Measurements from ENCODE around the gene KCNQ1OT1. TPM values are rescaled to one million over a fixed set of nuclear protein-coding genes. Genes with fewer than 3 reads are reported as not detected.
A peak's percentile ranks its signal among the peaks of the same experiment; 100 is the strongest.

Gene KCNQ1OT1
- polyA plus RNA-seq, 3 donors, result 1.1 to 2.3 (median 1.4) TPM

- DNase-seq (ENCODE audit: extremely low read depth in 1 of 11, low read depth in 9 of 11, low spot score in 4 of 11), result no peak
These were observed 105.5 kb downstream of the KCNQ1OT1 start for GRCh38 chr11:2594267-2594666.

GRCh38 chr11:2593393-2593950 lies 106.3 kb downstream of the KCNQ1OT1 start:
- DNase-seq (ENCODE audit: extremely low read depth in 1 of 11, low read depth in 9 of 11, low spot score in 4 of 11), result no peak

GRCh38 chr11:2592559-2593392 lies 107.0 kb downstream of the KCNQ1OT1 start:
- no peak for DNase-seq (ENCODE audit: extremely low read depth in 1 of 11, low read depth in 9 of 11, low spot score in 4 of 11)

DNA sequence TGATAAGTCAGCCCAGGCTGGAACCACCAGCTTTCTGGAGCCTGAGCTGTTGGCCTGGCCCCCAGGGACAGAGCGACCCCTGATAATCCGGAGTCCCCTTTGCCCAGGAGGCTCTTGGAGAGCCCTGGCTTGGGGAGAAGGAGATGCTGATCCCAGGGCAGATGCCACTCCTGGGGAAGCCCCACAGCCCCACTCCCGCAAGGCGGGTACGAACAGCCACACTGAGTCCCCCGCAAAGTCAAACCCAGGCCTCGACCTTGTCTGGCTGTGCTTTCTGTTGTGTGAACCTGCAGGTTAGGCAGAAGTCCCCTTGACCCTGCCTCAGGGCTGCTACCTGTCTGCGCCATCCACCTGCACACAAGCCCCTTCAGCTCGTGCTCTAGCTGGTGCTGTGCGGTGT lies 108.0 kb downstream of the KCNQ1OT1 start:
- no peak for DNase-seq (ENCODE audit: extremely low read depth in 1 of 11, low read depth in 9 of 11, low spot score in 4 of 11)

DNA sequence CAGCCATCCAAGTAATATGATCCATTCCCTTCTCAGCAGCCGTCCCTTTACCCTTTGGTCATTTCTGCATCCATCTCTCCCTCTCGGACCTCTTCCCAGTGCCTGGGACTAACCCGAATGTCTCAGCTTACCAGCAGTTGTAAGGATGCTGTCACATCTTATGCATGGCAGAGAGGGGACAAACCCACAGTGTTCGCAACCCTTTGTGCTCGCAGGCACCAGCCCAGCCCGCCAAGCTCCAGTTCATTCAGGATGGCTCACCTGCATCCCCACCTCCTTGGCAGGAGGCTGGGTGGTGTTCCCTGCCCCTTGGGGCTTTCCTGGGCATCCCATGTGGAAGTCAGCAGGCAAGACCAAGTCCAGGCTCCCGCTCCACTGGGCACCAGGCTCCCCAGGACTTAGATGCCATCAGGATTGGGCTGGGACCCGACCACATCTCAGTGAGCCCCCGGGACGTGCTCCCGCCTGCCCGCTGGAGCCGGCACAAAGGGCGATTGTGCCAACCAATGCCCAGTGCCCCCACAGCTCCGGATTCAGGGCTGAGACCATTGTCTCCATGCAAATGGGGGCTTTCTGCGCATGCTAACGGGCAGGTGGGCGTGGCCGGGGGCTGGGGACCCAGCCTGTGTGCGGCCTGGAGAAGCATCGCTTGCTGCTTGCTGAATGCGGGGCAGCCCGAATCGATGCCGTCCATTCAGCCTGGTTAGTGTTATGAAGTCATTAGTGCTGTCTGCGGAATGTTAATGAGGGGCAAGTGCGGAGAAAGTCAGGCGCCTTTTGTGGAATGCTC lies 108.6 kb downstream of the KCNQ1OT1 start:
- no peak for DNase-seq (ENCODE audit: extremely low read depth in 1 of 11, low read depth in 9 of 11, low spot score in 4 of 11)

DNA sequence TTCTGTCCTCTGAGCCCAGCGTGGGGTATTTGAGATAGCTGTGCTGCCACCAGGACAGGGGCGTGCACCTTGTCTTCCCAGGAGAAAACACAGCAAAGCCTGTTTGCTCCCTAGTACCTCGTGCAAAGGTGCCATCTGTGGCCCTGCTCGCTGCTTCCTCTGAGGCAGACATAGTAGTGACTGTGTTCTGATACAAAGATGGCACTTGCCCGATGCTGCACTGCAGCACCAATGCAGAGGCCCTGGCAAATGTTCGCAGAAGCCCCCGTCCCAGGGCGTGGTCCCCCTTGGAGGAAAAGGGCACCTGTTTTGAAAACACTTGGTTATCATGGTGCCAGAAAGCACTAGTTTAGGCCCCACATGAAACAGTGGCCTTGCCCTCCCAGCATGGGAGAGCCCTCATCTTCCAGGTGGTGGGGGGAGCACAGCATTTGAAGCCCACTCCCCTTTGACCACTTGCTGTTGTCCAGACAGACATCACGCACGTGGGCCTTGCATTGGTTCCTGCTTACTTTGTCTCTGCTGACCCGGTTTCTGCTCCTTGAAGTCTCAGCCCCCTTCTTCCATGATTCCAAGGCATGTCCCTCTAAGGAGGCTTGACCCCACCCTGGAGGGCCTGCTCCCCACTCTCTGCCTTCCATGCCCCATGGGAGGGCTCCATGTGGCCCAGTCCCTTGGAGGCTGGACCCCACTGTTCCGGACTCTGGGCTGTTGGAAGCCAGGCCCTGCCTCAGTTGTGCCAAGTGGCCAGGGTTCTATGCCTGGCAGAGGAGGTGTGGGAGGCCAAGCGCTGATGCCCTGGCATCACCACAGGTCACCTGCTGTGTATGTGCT lies 109.4 kb downstream of the KCNQ1OT1 start:
- no peak for DNase-seq (ENCODE audit: extremely low read depth in 1 of 11, low read depth in 9 of 11, low spot score in 4 of 11)

DNA sequence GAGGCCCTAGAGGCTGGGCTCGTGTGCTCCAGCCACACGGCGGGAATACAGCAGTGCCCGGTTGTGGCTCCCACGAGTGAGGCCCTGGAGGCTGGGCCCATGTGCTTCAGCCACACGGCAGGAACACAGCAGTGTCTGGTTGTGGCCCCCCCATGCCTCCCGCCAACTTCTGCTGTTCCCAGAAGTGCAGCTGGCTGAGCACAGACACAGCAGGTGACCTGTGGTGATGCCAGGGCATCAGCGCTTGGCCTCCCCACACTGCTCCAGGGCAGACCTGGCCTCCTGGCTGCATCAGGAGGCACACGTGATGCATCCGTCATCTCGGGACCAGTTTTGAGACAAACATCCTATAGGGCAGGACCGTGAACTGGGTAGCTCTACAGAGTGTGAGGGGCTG lies 110.3 kb downstream of the KCNQ1OT1 start:
- no peak for DNase-seq (ENCODE audit: extremely low read depth in 1 of 11, low read depth in 9 of 11, low spot score in 4 of 11)

GRCh38 chr11:2588809-2589537 lies 110.8 kb downstream of the KCNQ1OT1 start:
- DNase-seq (ENCODE audit: extremely low read depth in 1 of 11, low read depth in 9 of 11, low spot score in 4 of 11), result no peak

DNA sequence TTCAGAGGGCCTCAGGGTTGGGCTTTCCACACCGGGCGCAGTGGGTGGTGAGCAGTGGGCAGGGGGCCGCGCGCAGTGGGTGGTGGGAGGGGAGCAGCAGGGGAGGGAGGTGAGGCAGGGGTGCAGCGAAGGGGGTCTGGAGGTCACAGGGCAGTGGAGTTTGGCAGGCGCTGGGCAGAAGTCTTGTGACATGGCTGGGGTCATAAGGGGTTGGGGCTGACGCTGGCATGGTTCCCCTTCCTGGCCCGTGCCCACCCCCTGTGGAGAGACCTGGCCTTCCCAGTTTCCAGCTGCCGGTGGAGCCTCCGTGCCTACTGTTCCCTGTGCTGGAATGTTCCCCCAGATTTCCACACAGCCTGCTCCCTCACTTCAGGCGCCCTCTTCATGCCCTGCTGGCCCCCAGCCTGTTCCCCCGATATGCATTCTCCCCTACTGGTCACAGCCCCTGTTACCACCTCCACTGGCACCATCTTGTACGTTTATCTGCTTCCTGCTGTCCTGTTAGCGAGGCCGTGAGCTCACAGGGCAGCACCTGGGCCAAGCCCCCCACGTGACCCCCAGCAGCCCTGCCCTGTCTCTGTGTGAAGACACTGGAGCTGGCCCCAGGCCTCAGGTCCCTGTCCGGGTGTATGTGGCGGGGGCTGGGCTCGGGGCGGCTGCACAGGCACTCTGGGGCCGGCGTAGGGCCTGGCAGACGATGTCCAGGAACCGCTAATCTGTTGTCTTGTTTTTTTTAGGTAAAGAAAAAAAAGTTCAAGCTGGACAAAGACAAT lies 111.6 kb downstream of the KCNQ1OT1 start:
- DNase-seq (ENCODE audit: extremely low read depth in 1 of 11, low read depth in 9 of 11, low spot score in 4 of 11), result no peak

- no peak for DNase-seq (ENCODE audit: extremely low read depth in 1 of 11, low read depth in 9 of 11, low spot score in 4 of 11)
These were observed 112.5 kb downstream of the KCNQ1OT1 start for GRCh38 chr11:2587132-2587930.

DNA sequence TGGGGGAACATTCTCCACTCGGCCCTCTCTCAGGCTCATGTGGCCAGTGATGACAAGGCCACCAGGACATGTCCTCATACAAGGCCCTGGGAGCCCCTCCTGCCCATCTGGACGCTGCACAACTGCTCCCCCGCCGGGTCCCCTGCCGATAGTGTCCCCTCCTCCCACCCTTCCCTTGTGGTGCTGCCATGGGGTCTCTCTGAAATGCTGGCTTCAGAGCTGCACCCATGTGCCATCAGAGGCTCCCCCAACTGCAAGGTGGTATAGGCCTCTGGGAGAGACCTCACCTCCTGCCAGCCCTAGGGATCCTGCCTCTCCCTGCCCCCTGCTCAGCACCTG lies 113.0 kb downstream of the KCNQ1OT1 start:
- DNase-seq (ENCODE audit: extremely low read depth in 1 of 11, low read depth in 9 of 11, low spot score in 4 of 11), result no peak

- peak; percentile 17 to 86 (median 76) for DNase-seq (ENCODE audit: extremely low read depth in 1 of 11, low read depth in 9 of 11, low spot score in 4 of 11)
These were observed 113.6 kb downstream of the KCNQ1OT1 start for GRCh38 chr11:2586087-2586792.

- DNase-seq (ENCODE audit: extremely low read depth in 1 of 11, low read depth in 9 of 11, low spot score in 4 of 11), result no peak
These were observed 114.2 kb downstream of the KCNQ1OT1 start for GRCh38 chr11:2585566-2586086.

DNA sequence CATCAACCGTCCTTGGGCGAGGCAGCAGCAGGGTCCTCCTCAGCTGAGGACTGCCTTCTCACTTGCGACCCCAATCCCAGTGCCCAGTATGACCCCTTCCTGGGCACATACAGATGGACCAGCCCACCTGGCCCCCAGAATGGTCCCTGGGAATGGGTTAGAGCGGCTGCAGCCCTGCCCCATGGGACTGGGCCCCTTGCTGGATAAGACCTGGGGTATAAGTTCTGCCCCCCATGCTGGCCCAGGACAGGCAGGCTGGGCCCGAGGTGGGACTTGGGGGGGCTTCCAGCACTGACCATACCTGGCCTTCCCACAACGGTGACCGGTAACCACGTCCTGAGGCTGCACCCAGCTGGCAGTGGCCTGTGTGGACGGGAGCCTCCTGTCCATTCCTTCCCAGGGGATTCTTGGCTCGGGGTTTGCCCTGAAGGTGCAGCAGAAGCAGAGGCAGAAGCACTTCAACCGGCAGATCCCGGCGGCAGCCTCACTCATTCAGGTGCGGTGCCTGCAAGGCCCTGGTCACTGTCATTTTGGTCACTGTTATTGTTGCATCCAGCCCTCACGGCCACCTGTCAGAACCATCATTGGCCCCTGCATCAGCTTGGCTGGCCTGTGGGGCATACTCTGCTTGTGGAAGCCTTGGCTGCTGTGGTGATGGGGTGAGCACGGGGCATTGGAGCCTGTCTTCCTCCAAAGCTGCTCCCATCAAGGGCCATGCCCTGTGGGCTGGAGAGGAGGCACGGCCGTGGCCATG lies 114.8 kb downstream of the KCNQ1OT1 start:
- DNase-seq (ENCODE audit: extremely low read depth in 1 of 11, low read depth in 9 of 11, low spot score in 4 of 11), result no peak

DNA sequence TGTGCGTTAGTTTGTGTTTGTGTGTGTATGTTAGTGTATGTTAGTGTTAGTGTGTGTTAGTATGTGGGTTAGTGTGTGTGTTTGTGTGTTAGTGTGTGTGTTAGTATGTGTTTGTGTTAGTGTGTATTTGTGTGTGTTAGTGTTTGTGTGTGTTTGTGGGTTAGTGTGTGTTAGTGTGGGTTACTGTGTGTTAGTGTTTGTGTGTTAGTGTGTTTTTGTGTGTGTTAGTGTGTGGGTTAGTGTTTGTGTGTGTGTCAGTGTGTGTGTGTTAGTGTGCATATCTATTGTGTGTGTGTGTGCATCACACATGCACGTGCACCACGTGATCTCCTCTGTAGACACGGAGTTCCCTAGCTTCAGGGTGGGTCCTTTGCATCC lies 115.4 kb downstream of the KCNQ1OT1 start:
- no peak for DNase-seq (ENCODE audit: extremely low read depth in 1 of 11, low read depth in 9 of 11, low spot score in 4 of 11)

GRCh38 chr11:2583605-2583958 lies 116.2 kb downstream of the KCNQ1OT1 start:
- DNase-seq (ENCODE audit: extremely low read depth in 1 of 11, low read depth in 9 of 11, low spot score in 4 of 11), result no peak
